ENCODE data around the gene RNFT1. TPM values are rescaled to one million over a fixed set of nuclear protein-coding genes. Genes with fewer than 3 reads are reported as not detected.
A peak's percentile ranks its signal among the peaks of the same experiment; 100 is the strongest.
"Not testable (repeated sequence)": the region's sequence is repeated elsewhere in the genome, so short reads cannot be mapped to it uniquely, and the experiment has no call there.

The RNFT1 gene
- total RNA-seq, 1 donor from 2014 or later: 9.7 TPM

GRCh38 chr17:59930121-59930520 lies 34.4 kb downstream of the RNFT1 start:
- DNase-seq (ENCODE audit: low read depth in 2 of 2): not testable (repeated sequence)

GRCh38 chr17:59920637-59921036 lies 43.9 kb downstream of the RNFT1 start:
- DNase-seq (ENCODE audit: low read depth in 2 of 2): not testable (repeated sequence)

GRCh38 chr17:59916446-59916845 lies 48.1 kb downstream of the RNFT1 start:
- no peak for DNase-seq (ENCODE audit: low read depth in 2 of 2)

GRCh38 chr17:59914274-59914854 lies 50.2 kb downstream of the RNFT1 start:
- DNase-seq (ENCODE audit: low read depth in 2 of 2): peak; percentile 53 to 65

GRCh38 chr17:59907467-59907866 lies 57.1 kb downstream of the RNFT1 start:
- no peak for DNase-seq (ENCODE audit: low read depth in 2 of 2)

- no peak for DNase-seq (ENCODE audit: low read depth in 2 of 2)
Measured at GRCh38 chr17:59903455-59903854, 61.1 kb downstream of the RNFT1 start.

Other genes with a start within 250 kb of the RNFT1 start
- 5.0 and 8.3 TPM in 2 replicates for gene TUBD1, start 71.8 kb downstream of the RNFT1 start, total RNA-seq
- 17.7 and 24.2 TPM in 2 replicates for gene RPS6KB1, start 71.6 kb downstream of the RNFT1 start, total RNA-seq
- 4.4 and 5.2 TPM in 2 replicates for gene HEATR6, start 114.2 kb upstream of the RNFT1 start, total RNA-seq
- gene CA4, start 185.2 kb upstream of the RNFT1 start, total RNA-seq: 2.0 and 8.5 TPM in 2 replicates

Measured in lung microvascular endothelial cell (primary cell).